Common myeloid progenitor, CD34-positive (primary cell): ENCODE data around the gene PILRB.
A peak's percentile ranks its signal among the peaks of the same experiment; 100 is the strongest.
"Not testable (repeated sequence)": the region's sequence is repeated elsewhere in the genome, so short reads cannot be mapped to it uniquely, and the experiment has no call there.

Experiments
- CTCF ChIA-PET: fragments of 350-600 bp; sonication (Branson Sonifier 250); formaldehyde crosslinking; loops from one replicate; lab custom pipeline; 2021; ENCODE audit warnings: antibody characterized with exemption; lab: Charles Lee
- POLR2A ChIA-PET: fragments of 350-600 bp; sonication (Branson Sonifier 250); formaldehyde crosslinking; loops from one replicate; lab custom pipeline; 2021; ENCODE audit warnings: antibody characterized with exemption; lab: Charles Lee
- DNase-seq, 3 donors: peaks; one replicate each; pipeline versions ENCODE4 v3.0.0 to v3.0.0-alpha.2; 2013
- H3K27ac ChIP-seq, 2 experiments: 1 replicate in 1 of 2; 2 replicates in 1 of 2; pipeline ENCODE4 v1.7.0; 2013; ENCODE audit warnings: inconsistent platforms in 2 of 2, low read length in 2 of 2, mild to moderate bottlenecking in 2 of 2, low read depth in 1 of 2, moderate library complexity in 1 of 2; ENCODE audit not compliant: severe bottlenecking in 2 of 2, insufficient read depth in 1 of 2, poor library complexity in 1 of 2
- H3K27me3 ChIP-seq, 5 experiments: replicated peaks in 2 of 5; 1 replicate in 3 of 5; 2 replicates in 2 of 5; pipeline versions ENCODE4 v1.6.1 to v1.7.0; 2013; ENCODE audit warnings: low read length in 4 of 5, mild to moderate bottlenecking in 2 of 5, moderate library complexity in 2 of 5, inconsistent platforms in 1 of 5; ENCODE audit not compliant: insufficient read depth in 5 of 5, control insufficient read depth in 4 of 5
- H3K36me3 ChIP-seq, 4 experiments: 1 replicate in 2 of 4; 2 replicates in 2 of 4; pipeline versions ENCODE4 v1.6.1 to v1.7.0; 2013; ENCODE audit warnings: low read length in 3 of 4, control low read depth in 1 of 4, mild to moderate bottlenecking in 1 of 4; ENCODE audit not compliant: control insufficient read depth in 4 of 4, insufficient read depth in 4 of 4
- H3K4me1 ChIP-seq, 4 experiments: 1 replicate in 3 of 4; 2 replicates in 1 of 4; pipeline versions ENCODE4 v1.6.1 to v1.7.1; 2013; ENCODE audit warnings: low read length in 3 of 4, mild to moderate bottlenecking in 3 of 4, control low read depth in 1 of 4, inconsistent platforms in 1 of 4, moderate library complexity in 1 of 4; ENCODE audit not compliant: control insufficient read depth in 4 of 4, insufficient read depth in 4 of 4; ENCODE audit errors: control extremely low read depth in 1 of 4
- H3K4me3 ChIP-seq, 7 experiments: 1 replicate in 4 of 7; 2 replicates in 3 of 7; pipeline versions ENCODE4 v1.5.1 to v1.7.0; 2013; ENCODE audit warnings: mild to moderate bottlenecking in 7 of 7, low read length in 6 of 7, moderate library complexity in 6 of 7, inconsistent platforms in 2 of 7, low read depth in 2 of 7, control low read depth in 1 of 7; ENCODE audit not compliant: insufficient read depth in 4 of 7, control insufficient read depth in 1 of 7; ENCODE audit errors: extremely low read depth in 1 of 7
- H3K9me3 ChIP-seq, 5 experiments: 1 replicate in 4 of 5; 2 replicates in 1 of 5; pipeline versions ENCODE4 v1.6.1 to v1.7.1; 2013; ENCODE audit warnings: low read length in 4 of 5, mild to moderate bottlenecking in 2 of 5, inconsistent platforms in 1 of 5, low read depth in 1 of 5, moderate library complexity in 1 of 5; ENCODE audit not compliant: control insufficient read depth in 4 of 5, insufficient read depth in 2 of 5; ENCODE audit errors: control extremely low read depth in 1 of 5
- WGBS: methylation state at CpG from one replicate; pipeline ENCODE4 v1.1.5; 2013; ENCODE audit not compliant: insufficient coverage; 5-methylcytosine and 5-hydroxymethylcytosine counted together

The PILRB gene

DNA sequence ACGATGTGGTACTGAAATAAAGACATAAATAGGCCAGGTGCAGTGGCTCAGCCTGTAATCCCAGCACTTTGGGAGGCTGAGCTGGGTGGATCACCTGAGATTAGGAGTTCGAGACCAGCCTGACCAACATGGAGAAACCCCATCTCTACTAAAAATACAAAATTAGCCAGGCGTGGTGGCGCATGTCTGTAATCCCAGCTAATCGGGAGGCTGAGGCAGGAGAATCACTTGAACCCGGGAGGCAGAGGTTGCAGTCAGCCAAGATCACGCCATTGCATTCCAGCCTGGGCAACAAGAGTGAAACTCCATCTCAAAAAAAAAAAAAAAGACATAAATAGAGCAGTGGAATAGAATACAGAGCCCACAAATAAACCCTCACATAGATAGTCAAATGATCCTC, 5.9 kb downstream of the PILRB start:
- H3K27ac ChIP-seq, H3K9me3 ChIP-seq, CTCF ChIA-PET, DNase-seq, H3K27me3 ChIP-seq, H3K4me3 ChIP-seq, POLR2A ChIA-PET: not testable (repeated sequence)
- Histone ChIP-seq H3K36me3 (peaks cover 18 to 60% (median 42%) of the 10 kb centered on the region in 4 experiments), H3K4me1 (peaks cover 7 to 40% (median 25%) of the 10 kb centered on the region in 4 experiments)
- WGBS, result 100% methylated on average over 4 of the region's 7 CpGs

- ChIA-PET CTCF (interaction anchor here (1.4 to 1.8 kb wide), 2 partner anchors 16 to 44 kb away, joined by 3 to 6 read pairs; no protein-coding TSS in a partner anchor), POLR2A (no interaction called here)
- peaks cover 7 to 47% (median 31%) of the 10 kb centered on the region in 4 experiments for H3K4me1 ChIP-seq
- H3K4me3 ChIP-seq, result no peak overlapping the region
- H3K9me3 ChIP-seq, result no peaks in the 10 kb centered on the region
- H3K27ac ChIP-seq, result no peak overlapping the region
- no peaks in the 10 kb centered on the region for H3K27me3 ChIP-seq
- H3K36me3 ChIP-seq, result peaks cover 12 to 54% (median 35%) of the 10 kb centered on the region in 4 experiments
- no peak for DNase-seq
- 94% methylated on average over 6 of the region's 6 CpGs for WGBS
These were observed 6.6 kb downstream of the PILRB start for GRCh38 chr7:100364480-100364879.

GRCh38 chr7:100365998-100366367, 8.1 kb downstream of the PILRB start:
- H3K4me3 ChIP-seq, DNase-seq, H3K9me3 ChIP-seq, H3K27me3 ChIP-seq: not testable (repeated sequence)
- H3K4me1 ChIP-seq, result peaks cover 7 to 58% (median 39%) of the 10 kb centered on the region in 4 experiments
- POLR2A ChIA-PET, result interaction anchor here (0.6 kb wide), 1 partner anchor 62 kb away, joined by 3 read pairs; the partner anchor contains the start of gene ZCWPW1
- H3K27ac ChIP-seq, result peak overlapping the region in 1 of 2 experiments; percentile 39
- CTCF ChIA-PET, result interaction anchor here (1.0 to 1.8 kb wide), 3 partner anchors 8 to 42 kb away, joined by 3 to 6 read pairs (median 3); no protein-coding TSS in a partner anchor
- H3K36me3 ChIP-seq, result peaks cover 7 to 42% (median 26%) of the 10 kb centered on the region in 4 experiments
- 87% methylated on average over 3 of the region's 7 CpGs for WGBS

GRCh38 chr7:100366411-100367250, 8.7 kb downstream of the PILRB start:
- no peaks in the 10 kb centered on the region for H3K9me3 ChIP-seq
- H3K27me3 ChIP-seq, result no peaks in the 10 kb centered on the region
- peaks cover 7 to 36% (median 22%) of the 10 kb centered on the region in 4 experiments for H3K36me3 ChIP-seq
- ChIA-PET CTCF (no interaction called here), POLR2A (interaction anchor here (0.6 kb wide), 1 partner anchor 62 kb away, joined by 3 read pairs; the partner anchor contains the start of gene ZCWPW1)
- WGBS, result 69% methylated on average over 15 of the region's 16 CpGs
- peak in 2 of 3 donors; percentile 31 to 48 for DNase-seq
- no peak overlapping the region for H3K4me3 ChIP-seq
- H3K27ac ChIP-seq, result peak overlapping the region in 1 of 2 experiments; percentile 39
- peaks cover 7 to 65% (median 43%) of the 10 kb centered on the region in 4 experiments for H3K4me1 ChIP-seq

DNA sequence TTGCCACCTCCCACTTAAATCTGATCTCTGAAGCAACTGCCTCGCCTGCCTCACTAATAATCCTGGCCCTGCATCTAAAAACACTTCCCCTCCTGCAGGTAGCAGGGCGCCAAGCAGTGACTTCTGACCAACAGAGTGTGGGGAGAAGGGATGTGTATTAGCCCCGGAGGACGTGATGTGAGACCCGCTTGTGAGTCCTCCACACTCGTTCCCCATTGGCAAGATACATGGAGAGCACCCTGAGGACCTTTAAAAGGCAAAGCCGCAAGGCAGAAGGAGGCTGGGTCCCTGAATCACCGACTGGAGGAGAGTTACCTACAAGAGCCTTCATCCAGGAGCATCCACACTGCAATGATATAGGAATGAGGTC, 9.3 kb downstream of the PILRB start:
- POLR2A ChIA-PET, result no interaction called here
- DNase-seq, result no peak
- Histone ChIP-seq H3K36me3 (peaks cover 2 to 30% (median 17%) of the 10 kb centered on the region in 4 experiments), H3K27ac (no peak overlapping the region), H3K9me3 (no peaks in the 10 kb centered on the region), H3K4me3 (no peak overlapping the region), H3K4me1 (peaks cover 7 to 71% (median 49%) of the 10 kb centered on the region in 4 experiments), H3K27me3 (no peaks in the 10 kb centered on the region)
- CTCF ChIA-PET, result no interaction called here
- 94% methylated on average over 6 of the region's 8 CpGs for WGBS

GRCh38 chr7:100367676-100368613, 10.0 kb downstream of the PILRB start:
- CTCF ChIA-PET, result interaction anchor here (1.1 to 2.4 kb wide), 5 partner anchors 8 to 39 kb away, joined by 3 to 13 read pairs (median 7); no protein-coding TSS in a partner anchor

More at GRCh38 chr7:100367676-100368613, 10.0 kb downstream of the PILRB start:
- Histone ChIP-seq H3K27ac (peak overlapping the region in 1 of 2 experiments; percentile 77), H3K9me3 (no peaks in the 10 kb centered on the region), H3K36me3 (peaks cover 0 to 24% (median 13%) of the 10 kb centered on the region in 4 experiments), H3K27me3 (no peaks in the 10 kb centered on the region), H3K4me3 (no peak overlapping the region), H3K4me1 (peaks cover 7 to 78% (median 56%) of the 10 kb centered on the region in 4 experiments)
- 48% methylated on average over 7 of the region's 12 CpGs for WGBS
- POLR2A ChIA-PET, result no interaction called here
- peak in 2 of 3 donors; percentile 40 to 57 for DNase-seq
